Measurements from ENCODE around the gene SULT1A1. TPM values are rescaled to one million over a fixed set of nuclear protein-coding genes. Genes with fewer than 3 reads are reported as not detected.

The SULT1A1 gene
- total RNA-seq, 1 donor from 2014 or later, result 2.5 TPM

DNA sequence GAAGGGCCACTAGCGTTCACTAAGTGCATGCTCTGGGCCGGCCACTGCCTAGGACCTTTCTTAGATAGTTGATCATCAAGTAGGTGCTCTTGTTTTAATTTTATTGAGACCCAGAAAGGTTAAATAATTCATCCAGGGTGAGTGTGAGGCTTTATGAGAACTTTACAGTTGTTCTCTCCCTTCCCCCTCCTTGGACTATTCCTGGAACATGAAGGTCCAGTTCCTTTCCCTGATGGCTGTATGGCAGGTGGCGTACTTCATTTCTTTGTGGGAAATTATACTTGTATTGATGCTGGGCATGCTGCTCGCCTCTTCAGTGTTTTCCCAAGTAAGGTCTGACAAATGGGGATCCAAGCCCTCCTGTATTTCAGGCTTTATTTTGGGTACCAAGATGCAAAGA, 47.6 kb downstream of the SULT1A1 start:
- DNase-seq (ENCODE audit: extremely low read depth, low read depth, low spot score), result no peak

- no peak for DNase-seq (ENCODE audit: extremely low read depth, low read depth, low spot score)
Observed at GRCh38 chr16:28561557-28562187, 48.2 kb downstream of the SULT1A1 start.

DNA sequence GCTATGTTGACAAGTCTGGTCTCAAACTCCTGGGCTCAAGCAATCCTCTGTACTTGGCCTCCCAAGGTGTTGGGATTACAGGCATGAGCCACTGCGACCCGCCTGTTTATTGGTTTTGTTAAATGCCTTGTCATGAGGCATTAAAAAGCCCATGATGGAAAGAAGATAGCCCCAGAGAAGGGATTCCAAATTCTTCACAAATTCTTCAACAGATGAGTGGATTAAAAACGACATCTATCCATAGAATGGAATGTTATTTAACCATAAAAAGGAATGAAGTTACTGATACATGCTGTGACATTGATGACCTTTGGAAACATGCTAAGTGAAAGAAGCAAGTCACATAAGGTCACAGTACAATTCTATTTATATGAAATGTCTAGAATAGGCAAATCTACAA, 51.4 kb downstream of the SULT1A1 start:
- DNase-seq (ENCODE audit: extremely low read depth, low read depth, low spot score), result no peak

DNA sequence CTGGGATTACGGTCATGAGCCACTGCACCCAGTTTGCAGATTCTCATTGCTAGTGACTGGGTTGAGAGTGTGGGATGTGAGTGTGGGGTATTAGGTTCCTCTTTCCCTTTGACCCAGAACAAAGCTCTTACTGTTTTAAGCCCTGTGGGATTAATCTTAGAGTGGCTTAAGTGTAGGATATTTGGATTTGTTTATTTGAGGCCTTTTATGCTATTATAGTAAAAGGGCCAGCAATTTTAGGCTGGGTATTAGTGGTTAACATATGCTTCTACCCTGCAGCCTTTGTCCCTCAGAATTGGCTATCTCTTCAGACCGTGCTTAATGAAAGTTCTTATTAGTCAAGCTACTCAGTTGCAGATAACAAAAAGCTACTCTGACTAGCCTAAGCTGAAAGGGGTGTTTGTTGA, 52.9 kb downstream of the SULT1A1 start:
- DNase-seq (ENCODE audit: extremely low read depth, low read depth, low spot score), result no peak

DNA sequence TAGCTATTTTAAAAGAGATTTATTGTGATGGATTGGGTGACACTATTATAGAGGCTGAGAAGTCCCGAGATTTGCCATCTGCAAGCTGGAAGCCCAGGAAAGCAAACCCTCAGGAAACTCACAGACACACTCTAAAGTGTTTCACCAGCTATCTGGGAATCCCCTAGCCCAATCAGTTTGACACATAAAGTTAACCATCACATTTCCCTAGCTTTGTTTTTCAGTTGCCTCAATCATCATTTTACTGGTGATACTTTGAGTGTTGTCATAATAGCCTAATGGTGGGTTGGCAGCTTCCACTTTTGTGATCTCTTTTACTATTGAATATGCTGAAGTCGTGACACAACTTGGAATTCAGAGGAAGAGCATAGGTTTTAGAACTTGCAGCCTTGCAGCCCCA, 54.3 kb downstream of the SULT1A1 start:
- no peak for DNase-seq (ENCODE audit: extremely low read depth, low read depth, low spot score)

Other genes starting within 250 kb of the SULT1A1 start
- 2.2 TPM in 1 of 2 replicates, not detected in the other for gene NPIPB6, start 246.5 kb downstream of the SULT1A1 start, total RNA-seq
- 141 and 185 TPM in 2 replicates for gene EIF3CL, start 206.2 kb downstream of the SULT1A1 start, total RNA-seq
- 0.34 TPM in 1 of 2 replicates, not detected in the other for gene NPIPB7, start 137.7 kb downstream of the SULT1A1 start, total RNA-seq
- gene CLN3, start 118.0 kb downstream of the SULT1A1 start, total RNA-seq, result 16.9 and 17.1 TPM in 2 replicates
- gene APOBR, start 115.4 kb downstream of the SULT1A1 start, total RNA-seq, result not detected in 2 replicates
- gene IL27, start 103.2 kb downstream of the SULT1A1 start, total RNA-seq, result not detected in 2 replicates
- gene NUPR1, start 71.1 kb downstream of the SULT1A1 start, total RNA-seq, result 0.10 and 0.23 TPM in 2 replicates
- gene SGF29, start 56.1 kb downstream of the SULT1A1 start, total RNA-seq, result 9.2 and 14.3 TPM in 2 replicates
- gene SULT1A2, start 13.0 kb downstream of the SULT1A1 start, total RNA-seq, result not detected in 2 replicates
- 0.12 TPM in 1 of 2 replicates, not detected in the other for gene NPIPB8, start 28.0 kb upstream of the SULT1A1 start, total RNA-seq
- 164 and 168 TPM in 2 replicates for gene EIF3C, start 101.4 kb upstream of the SULT1A1 start, total RNA-seq
- 0.92 and 2.0 TPM in 2 replicates for gene NPIPB9, start 141.7 kb upstream of the SULT1A1 start, total RNA-seq
- 139 and 166 TPM in 2 replicates for gene ATXN2L, start 213.0 kb upstream of the SULT1A1 start, total RNA-seq
- 144 TPM in 2 replicates for gene TUFM, start 236.3 kb upstream of the SULT1A1 start, total RNA-seq